ENCODE data around the gene CDC6. TPM values are rescaled to one million over a fixed set of nuclear protein-coding genes. Genes with fewer than 3 reads are reported as not detected.

CDC6 gene
- total RNA-seq, 4 donors from 2014 or later, result 0.54 to 2.2 (median 1.2) TPM; not detected in 1

GRCh38 chr17:40310882-40311391, 23.3 kb downstream of the CDC6 start:
- 27 to 61% methylated on average over 2 to 3 of the region's 7 CpGs for WGBS, 2 donors (ENCODE audit: low coverage in 1 of 2)
- no peaks in the 10 kb centered on the region for H3K9me3 ChIP-seq
- H3K27me3 ChIP-seq, result no peaks in the 10 kb centered on the region
- ATAC-seq, result no peak
- no peak for TF ChIP-seq EP300 (IDR thresholded peaks at IDR 0.05)
- no peak for TF ChIP-seq CTCF (IDR thresholded peaks at IDR 0.05)
- no peak for TF ChIP-seq POLR2A (IDR thresholded peaks at IDR 0.05)
- TF ChIP-seq POLR2AphosphoS5 (IDR thresholded peaks at IDR 0.05), result no peak
- peaks cover 19 to 97% (median 84%) of the 10 kb centered on the region in 3 donors for H3K4me1 ChIP-seq
- peak overlapping the region; percentile 13 to 97 (median 87) for H3K27ac ChIP-seq
- no peaks in the 10 kb centered on the region for H3K36me3 ChIP-seq
- no peak overlapping the region for H3K4me3 ChIP-seq

GRCh38 chr17:40311575-40311974, 23.9 kb downstream of the CDC6 start:
- Histone ChIP-seq H3K36me3 (no peaks in the 10 kb centered on the region), H3K9me3 (no peaks in the 10 kb centered on the region), H3K27ac (peak overlapping the region; percentile 9 to 97 (median 87)), H3K4me3 (no peak overlapping the region), H3K27me3 (no peaks in the 10 kb centered on the region), H3K4me1 (peaks cover 19 to 100% (median 90%) of the 10 kb centered on the region in 3 donors)
- no peak for ATAC-seq
- no CpG with 5 or more reads among the region's 2 CpGs for WGBS, 2 donors (ENCODE audit: low coverage in 1 of 2)
- TF ChIP-seq CTCF (IDR thresholded peaks at IDR 0.05), result peak in 2 of 4 experiments; percentile 9 to 31
- TF ChIP-seq POLR2AphosphoS5 (IDR thresholded peaks at IDR 0.05), result peak; percentile 7
- TF ChIP-seq EP300 (IDR thresholded peaks at IDR 0.05), result no peak

- Histone ChIP-seq H3K27ac (peak overlapping the region; percentile 9 to 97 (median 87)), H3K4me1 (peaks cover 19 to 100% (median 93%) of the 10 kb centered on the region in 3 donors), H3K9me3 (no peaks in the 10 kb centered on the region), H3K4me3 (no peak overlapping the region), H3K36me3 (no peaks in the 10 kb centered on the region), H3K27me3 (no peaks in the 10 kb centered on the region)
- no peak for ATAC-seq
- 18 to 20% methylated on average over 3 of the region's 7 CpGs for WGBS, 2 donors (ENCODE audit: low coverage in 1 of 2)
- TF ChIP-seq POLR2AphosphoS5 (IDR thresholded peaks at IDR 0.05) (peak; percentile 38), POLR2A (IDR thresholded peaks at IDR 0.05) (no peak), EP300 (IDR thresholded peaks at IDR 0.05) (no peak)
Observed at GRCh38 chr17:40312131-40312731, 24.6 kb downstream of the CDC6 start.

- no peaks in the 10 kb centered on the region for H3K27me3 ChIP-seq
- H3K9me3 ChIP-seq, result no peaks in the 10 kb centered on the region
- no peak overlapping the region for H3K4me3 ChIP-seq
- peaks cover 19 to 98% (median 87%) of the 10 kb centered on the region in 3 donors for H3K4me1 ChIP-seq
- peak overlapping the region in 3 of 4 donors; percentile 83 to 97 (median 91) for H3K27ac ChIP-seq
- TF ChIP-seq EP300 (IDR thresholded peaks at IDR 0.05), result no peak
- no peak for TF ChIP-seq CTCF (IDR thresholded peaks at IDR 0.05)
- no peak for TF ChIP-seq POLR2AphosphoS5 (IDR thresholded peaks at IDR 0.05)
- no peak for TF ChIP-seq POLR2A (IDR thresholded peaks at IDR 0.05)
- ATAC-seq, result no peak
- no peaks in the 10 kb centered on the region for H3K36me3 ChIP-seq
- WGBS, 2 donors (ENCODE audit: low coverage in 1 of 2), result 31 to 57% methylated on average over 1 to 2 of the region's 4 CpGs
Observed at GRCh38 chr17:40312893-40313667, 25.4 kb downstream of the CDC6 start.

GRCh38 chr17:40313668-40314583, 26.2 kb downstream of the CDC6 start:
- H3K4me1 ChIP-seq, result peaks cover 19 to 95% (median 80%) of the 10 kb centered on the region in 3 donors

More at GRCh38 chr17:40313668-40314583, 26.2 kb downstream of the CDC6 start:
- TF ChIP-seq EP300 (IDR thresholded peaks at IDR 0.05) (no peak), POLR2A (IDR thresholded peaks at IDR 0.05) (no peak), CTCF (IDR thresholded peaks at IDR 0.05) (no peak), POLR2AphosphoS5 (IDR thresholded peaks at IDR 0.05) (no peak)
- Histone ChIP-seq H3K36me3 (no peaks in the 10 kb centered on the region), H3K4me3 (no peak overlapping the region), H3K27ac (peak overlapping the region in 3 of 4 donors; percentile 83 to 97 (median 91)), H3K27me3 (no peaks in the 10 kb centered on the region), H3K9me3 (no peaks in the 10 kb centered on the region)
- WGBS, 2 donors (ENCODE audit: low coverage in 1 of 2), result 43 to 55% methylated on average over 4 of the region's 7 CpGs
- no peak for ATAC-seq

Data from gastroesophageal sphincter (tissue), 4 donors.